NT2/D1 (cell line): ENCODE measurements around the gene FBLN5.

Source experiments
- SUZ12 ChIP-seq: IDR thresholded peaks from 2 replicates; pipeline ENCODE4 v1.6.1; 2011; ENCODE audit not compliant: insufficient read length, insufficient read depth; ENCODE audit errors: extremely low read depth
- YY1 ChIP-seq: IDR thresholded peaks from 2 replicates; pipeline ENCODE4 v1.6.1; 2011; ENCODE audit not compliant: insufficient read length, insufficient read depth
- ZNF274 ChIP-seq: IDR thresholded peaks from 2 replicates; pipeline ENCODE4 v1.6.1; 2011; ENCODE audit warnings: mild to moderate bottlenecking, low read depth, low read length

GRCh38 chr14:91891101-91891500 is 56.4 kb downstream of the FBLN5 start:
- TF ChIP-seq ZNF274 (no peak), YY1 (no peak), SUZ12 (no peak)
